H1 (cell line): ENCODE results near the gene C2CD4C. TPM values are rescaled to one million over a fixed set of nuclear protein-coding genes. Genes with fewer than 3 reads are reported as not detected.

Source experiments
- BRCA1 ChIP-seq: IDR thresholded peaks from 2 replicates; pipeline ENCODE4 v1.6.1; 2012; ENCODE audit warnings: low read depth, low read length, improper control_type of control experiment
- KDM5A ChIP-seq: fragments of 200-600 bp; IDR thresholded peaks from 2 replicates; pipeline ENCODE4 v1.7.1; 2012; ENCODE audit warnings: mild to moderate bottlenecking, low read length, inconsistent platforms, mixed read lengths
- polyA plus RNA-seq, 7 experiments: library from polyadenylated mRNA; depleted of rRNA in 3 of 7; stranded (reverse) in 5 of 7; unstranded in 2 of 7; fragments of >200 nt in 5 of 7; fragments of 200-250 nt in 2 of 7; gene quantifications; 1 replicate in 5 of 7; 2 replicates in 1 of 7; 4 replicates in 1 of 7; pipeline versions ENCODE4 v1.2.1 to v1.2.3, GENCODE V29; 2011 to 2013; ENCODE audit warnings: missing spikeins in 2 of 7, mixed read lengths in 2 of 7
- total RNA-seq: library from RNA; stranded (reverse); fragmentation: NEBNext Ultra II Directional; extraction: Animal tissue kit (Norgen Biotek cat#: 25700); gene quantifications from 2 replicates; pipeline ENCODE4 v1.2.1, GENCODE V29; 2021
- TF ChIP-seq, protein P1 (sequence below): IDR thresholded peaks from 2 replicates; pipeline ENCODE4 v1.6.1; 2012; ENCODE audit warnings: low read length, inconsistent platforms

Gene C2CD4C
- total and polyA plus RNA-seq, 2 of the 8 experiments (the other 6 are each of a cell fraction or from before 2014, with no cell fraction given), result 3.8 to 6.3 TPM

GRCh38 chr19:449916-450315, 41.0 kb upstream of the C2CD4C start (continued):
- TF ChIP-seq, protein P1, sequence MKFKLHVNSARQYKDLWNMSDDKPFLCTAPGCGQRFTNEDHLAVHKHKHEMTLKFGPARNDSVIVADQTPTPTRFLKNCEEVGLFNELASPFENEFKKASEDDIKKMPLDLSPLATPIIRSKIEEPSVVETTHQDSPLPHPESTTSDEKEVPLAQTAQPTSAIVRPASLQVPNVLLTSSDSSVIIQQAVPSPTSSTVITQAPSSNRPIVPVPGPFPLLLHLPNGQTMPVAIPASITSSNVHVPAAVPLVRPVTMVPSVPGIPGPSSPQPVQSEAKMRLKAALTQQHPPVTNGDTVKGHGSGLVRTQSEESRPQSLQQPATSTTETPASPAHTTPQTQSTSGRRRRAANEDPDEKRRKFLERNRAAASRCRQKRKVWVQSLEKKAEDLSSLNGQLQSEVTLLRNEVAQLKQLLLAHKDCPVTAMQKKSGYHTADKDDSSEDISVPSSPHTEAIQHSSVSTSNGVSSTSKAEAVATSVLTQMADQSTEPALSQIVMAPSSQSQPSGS, result no peak
- TF ChIP-seq KDM5A (no peak), BRCA1 (no peak)
